ENCODE results near the gene SBF2.

The SBF2 gene

DNA sequence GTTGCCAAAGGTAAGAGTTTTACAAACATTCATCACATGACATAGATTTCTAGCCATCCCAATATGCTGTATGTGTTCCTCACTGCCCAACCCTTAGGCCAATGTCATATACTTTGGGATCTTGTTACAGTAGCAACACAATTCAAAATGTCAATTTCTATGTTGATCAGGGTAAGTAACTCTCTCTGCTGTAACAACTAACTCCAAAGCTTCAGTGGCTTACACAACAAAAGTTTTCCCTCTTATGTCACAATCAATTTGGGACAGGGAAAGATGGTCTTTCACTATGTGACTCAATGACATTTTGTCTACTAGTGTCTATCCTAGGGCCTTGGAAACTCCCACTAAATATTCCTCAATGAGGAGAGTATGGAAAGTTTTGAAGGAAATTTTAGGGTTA is 144.5 kb downstream of the SBF2 start:
- H2BK120ac ChIP-seq (ENCODE audit: low read depth, low read length) = no peak overlapping the region
- no peaks in the 10 kb centered on the region for H3K4me1 ChIP-seq (ENCODE audit: control insufficient read depth, insufficient read depth, low read depth, low read length)
- no peak overlapping the region for H3K27ac ChIP-seq (ENCODE audit: low read length, poor library complexity, severe bottlenecking)
- H3K18ac ChIP-seq (ENCODE audit: low read depth in 1 of 2, low read length in 2 of 2) = no peak overlapping the region
- no peak for DNase-seq
- no peak overlapping the region for H4K91ac ChIP-seq (ENCODE audit: low read length)
- H3K79me1 ChIP-seq (replicated peaks; ENCODE audit: low read length, poor library complexity, severe bottlenecking) = peaks cover 13% of the 10 kb centered on the region
- H3K14ac ChIP-seq (ENCODE audit: low read length in 2 of 2) = no peak overlapping the region
- no peak overlapping the region for H2AK5ac ChIP-seq (ENCODE audit: low read length, severe bottlenecking)
- H2BK12ac ChIP-seq (ENCODE audit: low read length in 2 of 2) = no peak overlapping the region
- H3K9me3 ChIP-seq (ENCODE audit: control insufficient read depth, low read length) = peaks cover 4% of the 10 kb centered on the region
- H2BK5ac ChIP-seq (ENCODE audit: low read depth, low read length, poor library complexity, severe bottlenecking) = no peak overlapping the region
- no peak overlapping the region for H3K9ac ChIP-seq (ENCODE audit: low read length)
- no peaks in the 10 kb centered on the region for H3K36me3 ChIP-seq (ENCODE audit: control insufficient read depth in 1 of 2, insufficient read depth in 2 of 2, low read depth in 1 of 2, low read length in 2 of 2)
- H2BK15ac ChIP-seq (ENCODE audit: low read depth, poor library complexity, severe bottlenecking) = no peak overlapping the region
- no peak overlapping the region for H4K8ac ChIP-seq (ENCODE audit: low read length)
- H2AFZ ChIP-seq (ENCODE audit: low read depth, low read length) = no peak overlapping the region
- no peak overlapping the region for H3K23ac ChIP-seq (ENCODE audit: low read length in 2 of 2)
- H3K27me3 ChIP-seq (ENCODE audit: control insufficient read depth in 1 of 2, insufficient read depth in 1 of 2, low read length in 2 of 2) = no peaks in the 10 kb centered on the region
- H3K4me2 ChIP-seq (ENCODE audit: low read length, poor library complexity, severe bottlenecking) = no peak overlapping the region
- H3K4me3 ChIP-seq (ENCODE audit: insufficient read depth in 1 of 2, low read depth in 1 of 2, low read length in 2 of 2) = no peak overlapping the region
- H3K4ac ChIP-seq (ENCODE audit: low read depth in 1 of 2, low read length in 2 of 2) = no peak overlapping the region

DNA sequence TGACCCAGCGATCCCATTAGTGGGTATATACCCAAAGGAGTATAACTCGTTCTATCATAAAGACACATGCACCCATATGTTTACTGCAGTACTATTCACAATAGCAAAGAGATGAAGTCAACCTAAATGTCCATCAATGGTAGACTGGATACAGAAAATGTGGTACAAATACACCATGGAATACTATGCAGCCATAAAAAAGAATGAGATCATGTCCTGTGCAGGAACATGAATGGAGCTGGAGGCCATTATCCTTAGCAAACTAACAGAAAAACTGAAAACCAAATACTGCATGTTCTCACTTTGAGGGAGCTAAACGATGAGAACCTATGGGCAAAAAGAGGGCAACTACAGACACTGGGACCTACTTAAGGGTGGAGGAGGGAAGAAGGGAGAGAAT is 146.8 kb downstream of the SBF2 start:
- H2BK15ac ChIP-seq (ENCODE audit: low read depth, poor library complexity, severe bottlenecking) = no peak overlapping the region

DNA sequence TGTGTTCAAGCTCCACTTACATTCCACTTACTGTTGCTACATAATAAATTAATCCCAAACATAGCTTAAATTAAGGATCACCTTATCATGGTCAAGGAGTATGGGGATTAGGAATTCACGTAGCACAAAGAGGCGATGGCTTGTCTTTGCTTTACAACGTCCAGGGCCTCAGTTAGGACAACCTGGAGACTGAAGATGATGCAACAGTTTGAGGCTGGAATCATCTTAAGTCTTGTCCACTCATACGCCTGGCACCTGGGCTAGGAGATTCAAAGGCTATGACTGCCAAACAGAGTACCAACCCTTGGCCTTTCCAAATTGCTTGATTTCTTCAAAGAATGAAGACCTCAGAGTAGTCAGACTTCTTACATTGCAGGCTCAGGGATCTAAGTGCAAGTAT is 149.1 kb downstream of the SBF2 start:
- no peak overlapping the region for H3K14ac ChIP-seq (ENCODE audit: low read length in 2 of 2)
- H3K36me3 ChIP-seq (ENCODE audit: control insufficient read depth in 1 of 2, insufficient read depth in 2 of 2, low read depth in 1 of 2, low read length in 2 of 2) = no peaks in the 10 kb centered on the region
- peaks cover 18% of the 10 kb centered on the region for H3K79me1 ChIP-seq (replicated peaks; ENCODE audit: low read length, poor library complexity, severe bottlenecking)
- H2BK5ac ChIP-seq (ENCODE audit: low read depth, low read length, poor library complexity, severe bottlenecking) = no peak overlapping the region
- DNase-seq = no peak
- H2AFZ ChIP-seq (ENCODE audit: low read depth, low read length) = no peak overlapping the region
- no peak overlapping the region for H2BK120ac ChIP-seq (ENCODE audit: low read depth, low read length)
- H3K4me1 ChIP-seq (ENCODE audit: control insufficient read depth, insufficient read depth, low read depth, low read length) = no peaks in the 10 kb centered on the region
- no peak overlapping the region for H3K4me3 ChIP-seq (ENCODE audit: insufficient read depth in 1 of 2, low read depth in 1 of 2, low read length in 2 of 2)
- no peaks in the 10 kb centered on the region for H3K27me3 ChIP-seq (ENCODE audit: control insufficient read depth in 1 of 2, insufficient read depth in 1 of 2, low read length in 2 of 2)
- no peak overlapping the region for H3K9ac ChIP-seq (ENCODE audit: low read length)
- H3K4ac ChIP-seq (ENCODE audit: low read depth in 1 of 2, low read length in 2 of 2) = no peak overlapping the region
- H3K18ac ChIP-seq (ENCODE audit: low read depth in 1 of 2, low read length in 2 of 2) = no peak overlapping the region
- no peak overlapping the region for H3K27ac ChIP-seq (ENCODE audit: low read length, poor library complexity, severe bottlenecking)
- whole genome bisulfite sequencing = 91% methylated on average over 4 of the region's 4 CpGs
- H3K9me3 ChIP-seq (ENCODE audit: control insufficient read depth, low read length) = peaks cover 4% of the 10 kb centered on the region
- H4K8ac ChIP-seq (ENCODE audit: low read length) = no peak overlapping the region
- no peak overlapping the region for H2BK15ac ChIP-seq (ENCODE audit: low read depth, poor library complexity, severe bottlenecking)
- no peak overlapping the region for H4K91ac ChIP-seq (ENCODE audit: low read length)
- H3K23ac ChIP-seq (ENCODE audit: low read length in 2 of 2) = no peak overlapping the region
- H3K4me2 ChIP-seq (ENCODE audit: low read length, poor library complexity, severe bottlenecking) = no peak overlapping the region
- no peak overlapping the region for H2AK5ac ChIP-seq (ENCODE audit: low read length, severe bottlenecking)
- no peak overlapping the region for H2BK12ac ChIP-seq (ENCODE audit: low read length in 2 of 2)

More for the DNA sequence above, 146.8 kb downstream of the SBF2 start:
- Histone ChIP-seq H3K36me3 (ENCODE audit: control insufficient read depth in 1 of 2, insufficient read depth in 2 of 2, low read depth in 1 of 2, low read length in 2 of 2) (no peaks in the 10 kb centered on the region), H2AFZ (ENCODE audit: low read depth, low read length) (no peak overlapping the region), H3K14ac (ENCODE audit: low read length in 2 of 2) (no peak overlapping the region), H3K18ac (ENCODE audit: low read depth in 1 of 2, low read length in 2 of 2) (no peak overlapping the region), H3K79me1 (replicated peaks; ENCODE audit: low read length, poor library complexity, severe bottlenecking) (peaks cover 13% of the 10 kb centered on the region), H3K4me3 (ENCODE audit: insufficient read depth in 1 of 2, low read depth in 1 of 2, low read length in 2 of 2) (no peak overlapping the region), H4K8ac (ENCODE audit: low read length) (no peak overlapping the region), H3K4me1 (ENCODE audit: control insufficient read depth, insufficient read depth, low read depth, low read length) (no peaks in the 10 kb centered on the region), H3K27ac (ENCODE audit: low read length, poor library complexity, severe bottlenecking) (no peak overlapping the region), H2BK12ac (ENCODE audit: low read length in 2 of 2) (no peak overlapping the region), H3K9me3 (ENCODE audit: control insufficient read depth, low read length) (peaks cover 4% of the 10 kb centered on the region), H3K9ac (ENCODE audit: low read length) (no peak overlapping the region), H3K4ac (ENCODE audit: low read depth in 1 of 2, low read length in 2 of 2) (no peak overlapping the region), H3K23ac (ENCODE audit: low read length in 2 of 2) (no peak overlapping the region), H2BK5ac (ENCODE audit: low read depth, low read length, poor library complexity, severe bottlenecking) (no peak overlapping the region), H4K91ac (ENCODE audit: low read length) (no peak overlapping the region), H2BK120ac (ENCODE audit: low read depth, low read length) (no peak overlapping the region), H2AK5ac (ENCODE audit: low read length, severe bottlenecking) (no peak overlapping the region), H3K27me3 (ENCODE audit: control insufficient read depth in 1 of 2, insufficient read depth in 1 of 2, low read length in 2 of 2) (no peaks in the 10 kb centered on the region), H3K4me2 (ENCODE audit: low read length, poor library complexity, severe bottlenecking) (no peak overlapping the region)
- 94% methylated on average over 3 of the region's 3 CpGs for WGBS
- no peak for DNase-seq

DNA sequence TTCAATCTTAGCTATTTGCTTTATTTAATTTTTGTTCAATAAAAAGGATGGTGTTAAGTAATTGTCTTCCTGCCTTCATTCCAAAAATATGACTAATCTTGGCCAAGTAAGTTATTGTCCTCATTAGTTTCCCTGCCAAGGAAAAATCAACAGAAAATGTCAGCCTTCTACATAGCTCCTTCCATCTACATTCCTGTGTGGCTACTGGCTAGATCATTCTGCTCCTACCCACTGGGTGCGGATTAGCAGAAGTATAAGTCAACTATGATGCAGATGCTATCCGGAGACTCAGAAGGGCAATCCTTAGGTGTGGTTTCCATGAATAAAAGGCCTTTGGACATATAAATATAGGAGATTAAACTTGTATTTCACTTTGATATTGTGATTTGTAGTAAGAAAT is 154.4 kb downstream of the SBF2 start:
- Histone ChIP-seq H2AK5ac (ENCODE audit: low read length, severe bottlenecking) (no peak overlapping the region), H3K14ac (ENCODE audit: low read length in 2 of 2) (no peak overlapping the region), H2AFZ (ENCODE audit: low read depth, low read length) (no peak overlapping the region), H3K18ac (ENCODE audit: low read depth in 1 of 2, low read length in 2 of 2) (no peak overlapping the region), H3K79me1 (replicated peaks; ENCODE audit: low read length, poor library complexity, severe bottlenecking) (peaks cover 19% of the 10 kb centered on the region), H3K36me3 (ENCODE audit: control insufficient read depth in 1 of 2, insufficient read depth in 2 of 2, low read depth in 1 of 2, low read length in 2 of 2) (peaks cover 0 to 5% of the 10 kb centered on the region in 2 experiments), H3K9ac (ENCODE audit: low read length) (peak overlapping the region; percentile 46), H3K4me2 (ENCODE audit: low read length, poor library complexity, severe bottlenecking) (no peak overlapping the region), H3K23ac (ENCODE audit: low read length in 2 of 2) (no peak overlapping the region), H2BK12ac (ENCODE audit: low read length in 2 of 2) (no peak overlapping the region), H3K4ac (ENCODE audit: low read depth in 1 of 2, low read length in 2 of 2) (no peak overlapping the region), H4K8ac (ENCODE audit: low read length) (no peak overlapping the region), H2BK5ac (ENCODE audit: low read depth, low read length, poor library complexity, severe bottlenecking) (no peak overlapping the region), H3K27ac (ENCODE audit: low read length, poor library complexity, severe bottlenecking) (peak overlapping the region; percentile 21), H4K91ac (ENCODE audit: low read length) (no peak overlapping the region), H3K27me3 (ENCODE audit: control insufficient read depth in 1 of 2, insufficient read depth in 1 of 2, low read length in 2 of 2) (no peaks in the 10 kb centered on the region), H2BK120ac (ENCODE audit: low read depth, low read length) (no peak overlapping the region), H3K4me1 (ENCODE audit: control insufficient read depth, insufficient read depth, low read depth, low read length) (no peaks in the 10 kb centered on the region), H3K4me3 (ENCODE audit: insufficient read depth in 1 of 2, low read depth in 1 of 2, low read length in 2 of 2) (no peak overlapping the region), H3K9me3 (ENCODE audit: control insufficient read depth, low read length) (no peaks in the 10 kb centered on the region), H2BK15ac (ENCODE audit: low read depth, poor library complexity, severe bottlenecking) (no peak overlapping the region)
- peak; percentile 38 for DNase-seq
- WGBS = 45% methylated on average over 2 of the region's 2 CpGs

All from mesenchymal stem cell (in vitro differentiated cells and primary cell).